Measurements from ENCODE around the gene TWIST2.
A peak's percentile ranks its signal among the peaks of the same experiment; 100 is the strongest.

Gene TWIST2

DNA sequence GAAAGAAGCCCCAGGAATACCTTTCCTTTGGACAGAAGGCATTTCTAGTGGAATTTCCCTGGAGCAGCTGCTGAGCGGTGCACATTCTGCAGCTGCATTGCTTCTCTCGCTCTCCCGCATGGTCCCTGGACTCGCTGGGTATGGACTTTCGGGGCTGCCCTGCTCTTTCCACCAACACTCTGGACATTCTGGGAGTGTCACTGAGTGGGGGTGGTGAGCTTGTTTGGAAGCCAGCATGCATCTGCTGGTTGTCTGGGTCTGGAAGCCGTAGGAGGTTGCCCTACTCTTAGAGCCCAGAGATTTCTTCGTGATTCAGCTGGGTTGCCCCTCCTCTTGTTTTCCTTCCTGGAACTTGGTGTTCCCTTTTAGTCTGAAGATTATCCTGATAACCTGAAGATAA lies 52.6 kb downstream of the TWIST2 start:
- intact Hi-C loops (cut with DNase I) = no loop called here
- peak in 1 of 10 donors; percentile 59 for DNase-seq

DNA sequence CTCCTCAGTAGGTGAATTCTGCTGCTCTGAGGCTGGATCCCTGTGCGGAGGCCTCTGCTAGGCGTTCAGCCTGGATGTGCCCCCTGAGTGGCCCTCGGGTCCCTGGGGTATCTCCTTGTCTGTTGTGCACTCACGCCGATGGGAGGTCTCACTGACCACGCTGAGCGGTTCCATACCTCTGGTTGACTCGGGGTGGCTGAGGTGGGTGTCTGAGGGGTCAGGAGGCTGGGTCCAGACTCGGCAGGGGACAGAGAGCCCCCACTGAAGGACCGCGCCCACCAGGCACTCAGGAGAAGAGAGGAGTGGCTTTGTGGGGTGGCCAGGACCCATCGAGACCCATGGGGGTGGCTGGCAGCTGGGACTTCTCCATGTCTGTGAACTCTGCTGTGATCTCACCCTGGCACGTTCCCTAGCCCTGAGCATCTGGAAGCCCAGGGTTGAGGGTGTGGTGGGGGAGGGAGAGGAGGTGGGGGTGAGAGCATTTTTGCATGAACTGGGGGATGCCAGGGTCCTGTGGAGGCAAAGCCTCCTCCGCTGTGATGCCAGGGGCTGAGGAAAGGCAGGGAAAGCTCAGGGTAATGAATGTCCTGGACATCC lies 53.7 kb downstream of the TWIST2 start:
- DNase-seq = peak in 2 of 10 donors; percentile 74 to 76

DNA sequence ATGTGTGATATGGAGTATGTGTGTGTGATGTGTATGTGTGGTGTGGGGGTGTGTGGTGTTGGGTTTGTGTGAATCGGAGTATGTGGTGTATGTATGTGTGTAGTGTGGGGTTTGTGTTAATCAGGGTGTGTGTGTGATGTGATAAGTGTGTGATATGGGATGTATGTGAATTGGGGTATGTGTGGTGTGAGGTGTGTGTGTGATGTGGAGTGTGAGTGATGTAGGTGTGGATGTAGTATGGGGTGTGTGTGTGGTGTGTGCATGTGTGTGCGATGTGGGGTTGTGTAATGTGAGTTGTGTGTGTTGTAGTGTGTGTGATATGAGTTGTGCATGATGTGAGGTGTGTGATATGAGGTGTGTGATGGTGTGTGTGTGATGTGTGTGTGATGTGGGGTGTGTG lies 54.4 kb downstream of the TWIST2 start:
- peak in 1 of 10 donors; percentile 5 for DNase-seq
- intact Hi-C loops (cut with DNase I) = no loop called here

More for the DNA sequence above, 53.7 kb downstream of the TWIST2 start:
- intact Hi-C loops (cut with DNase I) = no loop called here

DNA sequence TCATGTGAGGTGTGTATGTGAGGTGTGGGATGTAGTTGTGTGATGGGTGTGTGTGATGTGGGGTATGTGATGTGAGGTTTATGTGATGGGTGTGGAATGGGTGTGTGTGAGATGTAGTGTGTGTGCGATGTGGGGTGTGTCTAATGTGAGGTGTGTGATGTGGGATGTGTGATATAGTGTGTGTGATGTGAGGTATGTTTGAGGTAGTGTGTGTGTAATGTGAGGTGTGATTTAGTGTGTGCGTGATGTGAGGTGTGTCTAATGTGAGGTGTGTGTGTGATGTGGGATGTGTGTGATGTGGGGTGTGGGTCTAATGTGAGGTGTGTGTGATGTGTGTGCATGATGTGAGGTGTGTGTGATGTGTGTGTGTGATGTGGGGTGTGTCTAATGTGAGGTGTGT lies 55.3 kb downstream of the TWIST2 start:
- intact Hi-C loops (cut with DNase I) = no loop called here
- no peak for DNase-seq

DNA sequence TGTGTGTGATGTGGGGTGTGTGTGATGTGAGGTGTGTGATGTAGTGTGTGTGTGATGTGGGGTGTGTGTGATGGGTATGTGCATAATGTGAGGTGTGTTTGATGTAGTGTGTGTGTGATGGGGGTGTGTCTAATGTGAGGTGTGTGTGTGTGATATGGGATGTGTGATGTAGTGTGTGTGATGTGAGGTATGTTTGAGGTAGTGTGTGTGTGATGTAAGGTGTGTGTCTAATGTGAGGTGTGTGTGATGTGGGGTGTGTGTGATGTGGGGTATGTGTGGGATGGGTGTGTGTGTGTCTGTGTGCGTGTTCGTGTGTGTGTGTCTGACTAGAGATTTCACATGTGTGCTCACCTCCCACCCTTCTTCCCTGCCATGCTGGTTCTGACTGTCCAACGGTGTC lies 56.3 kb downstream of the TWIST2 start:
- intact Hi-C loops (cut with DNase I) = no loop called here
- DNase-seq = peak in 1 of 10 donors; percentile 2

DNA sequence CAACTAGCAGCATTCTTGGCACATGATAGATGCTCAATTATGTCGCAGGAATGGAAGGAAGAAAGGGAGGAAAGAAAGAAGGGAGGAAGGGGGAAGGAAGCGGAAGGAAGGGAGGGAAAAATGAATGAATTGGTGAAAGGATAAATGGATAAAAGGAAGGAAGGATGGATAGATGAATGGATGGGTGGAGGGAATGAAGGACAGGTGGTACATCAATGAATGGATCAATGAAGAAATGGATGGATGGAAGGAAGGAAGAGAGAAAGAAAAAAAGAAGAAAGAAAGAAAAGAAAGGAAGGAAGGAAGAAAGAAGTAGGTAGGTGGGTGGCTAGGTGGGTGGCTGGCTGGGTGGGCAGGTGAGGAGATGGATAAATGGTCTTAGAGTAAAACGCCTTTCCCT lies 56.8 kb downstream of the TWIST2 start:
- no peak for DNase-seq
- intact Hi-C loops (cut with DNase I) = no loop called here

DNA sequence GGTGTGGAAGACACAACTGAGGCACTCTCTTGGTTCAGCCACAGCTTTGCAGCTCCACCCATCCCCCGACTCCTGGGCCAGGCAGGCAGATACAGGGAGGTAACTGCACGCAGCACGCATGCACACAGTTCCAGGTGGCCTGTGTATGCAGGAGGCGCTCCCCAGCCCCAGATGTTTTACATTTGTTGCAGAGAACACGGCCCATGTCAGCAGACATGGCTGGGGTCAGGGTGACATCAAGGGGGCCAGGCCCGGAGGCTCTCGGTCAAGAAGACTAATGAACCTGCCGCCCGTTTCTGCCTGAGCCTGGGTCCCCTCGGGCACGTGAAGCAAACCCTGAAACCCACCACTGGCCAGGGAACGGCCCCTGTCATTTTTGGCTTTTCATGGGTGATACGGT lies 57.3 kb downstream of the TWIST2 start:
- intact Hi-C loops (cut with DNase I) = no loop called here
- peak in 2 of 10 donors; percentile 22 to 69 for DNase-seq

DNA sequence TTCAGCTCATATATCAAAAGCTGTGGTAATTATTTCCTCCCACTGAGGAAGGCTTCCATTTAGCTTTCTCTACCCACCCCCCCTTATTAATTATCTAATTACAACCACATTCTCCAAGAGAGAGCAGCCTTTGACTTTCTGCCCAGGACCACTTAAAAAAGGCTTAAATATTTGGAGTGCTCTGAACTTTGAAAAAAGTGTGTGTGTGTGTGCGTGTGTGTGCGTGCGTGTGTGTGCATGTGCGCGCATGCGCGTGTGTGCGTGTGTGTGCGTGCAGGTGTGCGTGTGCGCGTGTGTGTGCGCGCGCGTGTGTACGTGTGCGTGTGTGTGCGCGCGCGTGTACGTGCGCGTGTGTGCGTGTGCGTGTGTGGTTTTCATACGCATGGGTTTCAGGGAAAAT lies 57.8 kb downstream of the TWIST2 start:
- DNase-seq = peak in 1 of 10 donors; percentile 24
- intact Hi-C loops (cut with DNase I) = no loop called here

DNA sequence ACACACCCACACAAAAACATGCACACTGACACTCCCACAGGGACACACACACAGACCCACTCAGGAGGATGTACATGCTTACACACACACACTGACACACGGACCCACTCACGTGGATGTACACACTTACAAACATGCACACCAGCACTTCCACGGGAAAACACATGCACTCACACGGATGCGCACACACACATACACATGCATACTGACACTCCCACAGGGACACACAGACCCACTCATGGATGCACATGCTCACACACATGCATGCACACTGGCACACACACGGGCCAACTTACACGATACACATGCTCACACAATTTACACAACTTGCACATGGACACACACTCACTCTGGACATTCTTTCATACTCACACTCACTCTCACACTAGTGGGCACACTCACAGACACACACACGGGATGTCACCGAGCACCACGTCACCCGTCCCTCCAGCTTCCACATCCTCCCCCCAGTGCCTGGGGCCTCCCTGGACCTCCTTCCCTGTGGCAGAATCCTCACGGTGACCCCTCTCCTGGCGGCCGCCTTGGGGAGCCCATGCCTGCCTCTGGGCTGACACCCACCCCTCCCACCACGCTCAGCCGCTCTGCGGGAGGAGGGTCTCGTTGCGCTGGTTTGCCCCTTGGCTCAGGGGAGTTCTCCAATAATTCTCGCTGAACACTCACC lies 58.5 kb downstream of the TWIST2 start:
- DNase-seq = peak in 2 of 10 donors; percentile 52 to 64
- intact Hi-C loops (cut with DNase I) = no loop called here

DNA sequence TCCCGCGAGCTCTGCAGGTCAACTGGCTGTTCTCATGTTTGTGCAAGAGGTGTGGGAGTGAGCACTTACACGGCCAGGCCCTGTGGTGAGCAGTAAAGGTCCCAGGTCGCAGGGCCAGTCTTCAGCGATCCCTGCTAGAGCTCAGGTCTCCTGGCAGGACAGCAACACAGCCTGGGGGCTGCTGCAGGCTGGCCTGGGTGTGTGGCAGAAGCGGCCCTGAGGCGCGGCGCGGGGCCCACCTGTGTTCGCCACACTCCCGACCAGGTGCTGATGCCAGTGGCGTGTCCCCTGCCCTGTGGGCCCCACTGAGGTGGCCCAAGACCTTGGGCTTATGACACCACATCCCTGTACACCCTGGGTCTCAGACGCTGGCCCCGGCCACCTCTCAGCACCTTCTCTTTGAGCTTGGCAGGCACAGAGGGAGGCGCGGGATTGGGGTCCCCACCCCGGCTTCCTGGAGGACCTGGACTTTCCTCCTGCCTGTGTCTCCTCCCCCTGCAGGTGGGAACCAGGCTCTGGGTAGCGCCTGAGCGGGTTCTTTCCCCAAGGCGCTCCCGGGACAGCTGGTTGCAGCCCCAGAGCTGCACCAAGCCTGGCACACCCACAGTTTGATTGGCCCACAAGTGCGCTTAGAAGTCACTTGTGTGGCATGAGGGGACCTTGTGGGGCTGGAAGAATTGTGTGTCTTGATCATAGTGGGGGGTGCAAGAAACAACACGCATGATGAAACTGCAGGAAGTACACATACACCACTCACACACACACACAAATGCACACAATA lies 59.2 kb downstream of the TWIST2 start:
- peak in 2 of 10 donors; percentile 71 to 72 for DNase-seq
- intact Hi-C loops (cut with DNase I) = no loop called here

DNA sequence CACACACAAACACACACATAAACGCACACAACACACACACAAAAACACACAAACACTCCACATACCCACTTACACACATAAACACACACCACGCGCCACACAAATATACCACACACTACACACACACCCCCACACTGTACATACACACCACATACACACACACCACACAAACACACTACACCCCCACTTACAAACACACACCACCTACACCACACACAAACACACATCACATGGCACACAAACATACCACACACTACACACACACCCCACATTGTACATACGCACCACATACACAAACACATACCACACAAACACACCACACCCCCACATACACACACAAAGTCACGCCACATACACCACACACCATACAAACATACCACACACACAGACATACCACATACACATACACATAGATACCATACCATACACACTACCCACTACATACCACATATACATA lies 59.9 kb downstream of the TWIST2 start:
- intact Hi-C loops (cut with DNase I) = no loop called here
- DNase-seq = no peak

DNA sequence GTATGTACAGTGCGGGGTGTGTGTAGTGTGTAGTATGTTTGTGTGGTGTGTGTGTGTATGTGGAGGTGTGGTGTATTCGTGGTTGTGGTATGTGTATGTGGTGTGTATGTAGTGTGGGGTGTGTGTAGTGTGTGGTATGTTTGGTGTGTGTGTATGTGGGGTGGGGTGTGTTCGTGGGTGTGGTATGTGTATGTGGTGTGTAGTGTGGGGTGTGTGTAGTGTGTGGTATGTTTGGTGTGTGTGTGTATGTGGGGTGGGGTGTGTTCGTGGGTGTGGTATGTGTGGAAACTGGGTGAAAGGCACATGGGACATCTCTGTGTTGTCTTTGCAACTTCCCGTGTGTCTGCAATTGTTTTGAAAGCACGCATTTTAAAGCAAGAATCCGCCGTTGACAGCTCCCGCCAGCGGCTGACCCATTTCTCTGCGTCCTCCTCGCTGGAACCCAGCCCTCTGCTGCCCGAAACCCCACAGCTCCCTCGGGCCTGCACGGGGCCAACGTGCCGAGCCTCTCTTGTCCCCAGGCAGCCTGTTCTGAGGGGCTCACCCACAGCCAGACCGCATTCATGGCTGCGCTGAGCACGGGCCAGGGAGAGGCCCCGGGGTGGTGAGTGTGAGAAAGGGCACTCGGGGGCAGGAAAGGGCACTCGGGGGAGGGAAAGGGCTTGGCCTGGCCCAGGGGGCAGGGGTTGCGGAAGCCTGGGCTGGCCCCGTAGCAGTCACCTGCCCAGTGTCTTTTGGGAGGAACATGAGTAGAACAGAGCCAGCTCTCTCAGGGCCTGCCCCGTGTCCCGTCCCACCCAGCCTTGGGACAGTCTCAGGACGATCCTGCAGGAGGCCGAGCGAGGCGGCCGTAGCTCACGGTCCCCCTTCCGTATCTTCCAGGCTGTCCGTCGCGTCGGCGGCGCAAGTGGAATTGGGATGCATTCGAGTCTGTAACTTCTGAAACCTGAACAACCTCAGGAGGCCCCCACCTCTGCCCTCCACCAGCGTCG lies 61.4 kb downstream of the TWIST2 start:
- intact Hi-C loops (cut with DNase I) = no loop called here
- peak in 3 of 10 donors; percentile 7 to 74 (median 70) for DNase-seq

DNA sequence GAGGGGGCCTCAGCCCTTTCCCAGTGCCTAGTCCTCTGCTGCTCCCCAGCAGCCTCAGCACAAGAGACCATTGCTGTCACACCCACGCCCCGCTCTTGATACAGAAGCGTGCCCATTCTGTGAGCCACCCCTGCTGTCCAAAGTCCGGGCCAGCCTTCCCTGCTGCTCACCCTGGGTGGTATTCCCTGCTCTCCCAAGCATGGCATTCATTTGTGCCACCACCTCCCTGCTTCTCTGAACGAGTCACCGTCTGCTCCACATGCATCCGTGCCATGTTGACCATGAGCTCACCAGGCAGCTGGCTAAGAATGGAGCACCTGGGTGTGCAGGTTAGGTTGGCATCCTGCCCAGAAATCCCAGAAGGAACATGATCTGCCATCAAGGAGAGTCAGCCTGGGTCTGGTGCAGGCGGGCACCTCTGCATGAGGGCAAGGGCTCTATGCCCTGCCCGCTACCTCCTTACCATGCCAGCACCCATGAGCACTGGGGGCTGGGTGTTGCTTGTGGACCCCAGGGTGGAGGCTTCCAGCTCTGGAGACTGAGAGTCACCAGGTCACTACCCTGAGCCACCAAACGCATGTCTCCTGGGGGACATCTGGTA lies 63.0 kb downstream of the TWIST2 start:
- intact Hi-C loops (cut with DNase I) = no loop called here
- DNase-seq = peak in 2 of 10 donors; percentile 8 to 62

DNA sequence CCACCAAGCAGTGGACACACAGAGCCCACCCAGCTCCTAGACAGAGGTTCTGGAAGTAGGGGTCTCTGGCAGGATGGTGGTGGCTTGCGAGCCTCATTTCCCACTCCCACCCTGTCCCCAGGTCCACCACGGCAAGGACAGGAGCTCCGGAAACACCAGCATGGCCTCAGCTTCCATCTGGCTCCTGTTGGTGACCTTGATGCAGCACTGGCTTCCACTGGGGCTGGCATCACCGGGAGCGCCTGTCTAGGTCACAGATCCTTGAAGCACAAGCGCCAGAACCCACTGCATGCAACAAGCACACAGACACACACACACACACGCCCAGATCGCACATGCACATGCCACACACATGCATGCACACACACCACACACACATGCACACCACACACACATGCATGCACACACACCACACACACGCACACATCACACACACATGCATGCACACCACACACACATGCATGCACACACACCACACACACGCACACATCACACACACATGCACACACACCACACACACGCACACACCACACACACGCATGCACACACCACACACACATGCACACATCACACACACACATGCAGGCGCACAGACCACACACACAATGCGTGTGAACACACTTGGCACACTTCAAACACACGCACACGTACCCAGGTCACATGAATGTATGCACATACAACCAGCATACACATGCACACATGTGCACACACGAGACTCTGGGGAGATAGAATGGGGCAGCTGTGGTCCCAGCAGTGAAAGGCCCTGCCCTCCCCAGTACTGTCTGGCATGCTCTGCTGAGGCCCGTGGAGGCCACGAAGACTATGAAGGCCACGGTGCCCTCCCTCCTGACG lies 63.7 kb downstream of the TWIST2 start:
- intact Hi-C loops (cut with DNase I) = no loop called here
- peak in 2 of 10 donors; percentile 46 to 66 for DNase-seq

DNA sequence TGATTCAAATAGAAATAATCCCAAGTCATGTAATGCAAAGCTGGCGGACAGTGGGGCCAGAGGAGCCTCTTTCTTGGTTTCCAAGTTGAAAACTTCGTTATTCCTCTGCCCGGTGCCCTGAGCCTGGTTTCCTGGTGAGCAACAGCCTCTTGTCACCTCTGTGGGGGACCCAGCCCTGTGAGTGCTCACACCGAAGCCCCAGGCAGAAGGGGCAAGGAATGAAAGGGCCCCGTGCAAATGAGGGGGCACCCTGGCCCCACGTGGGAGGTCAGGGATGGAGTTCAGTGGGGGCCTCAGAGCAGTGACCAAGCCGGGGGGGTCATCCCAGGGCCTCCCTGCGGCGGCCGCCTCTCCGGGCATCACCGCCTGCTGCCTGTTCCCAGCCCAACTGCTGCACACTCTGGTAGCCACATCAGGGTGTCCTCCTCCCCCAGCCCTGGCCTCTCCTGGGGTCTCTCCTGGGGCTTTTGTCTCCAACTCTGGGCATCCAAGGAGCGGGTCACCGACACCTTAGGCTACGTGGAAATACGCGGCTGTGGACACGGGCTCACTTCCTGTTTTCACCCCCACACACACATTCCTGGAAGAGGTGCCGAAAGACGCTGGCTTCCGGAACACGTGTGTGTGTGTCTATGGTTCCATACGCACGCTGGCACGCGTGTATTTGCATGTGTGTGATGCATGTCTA lies 64.5 kb downstream of the TWIST2 start:
- DNase-seq = peak in 3 of 10 donors; percentile 6 to 74 (median 62)
- intact Hi-C loops (cut with DNase I) = no loop called here

DNA sequence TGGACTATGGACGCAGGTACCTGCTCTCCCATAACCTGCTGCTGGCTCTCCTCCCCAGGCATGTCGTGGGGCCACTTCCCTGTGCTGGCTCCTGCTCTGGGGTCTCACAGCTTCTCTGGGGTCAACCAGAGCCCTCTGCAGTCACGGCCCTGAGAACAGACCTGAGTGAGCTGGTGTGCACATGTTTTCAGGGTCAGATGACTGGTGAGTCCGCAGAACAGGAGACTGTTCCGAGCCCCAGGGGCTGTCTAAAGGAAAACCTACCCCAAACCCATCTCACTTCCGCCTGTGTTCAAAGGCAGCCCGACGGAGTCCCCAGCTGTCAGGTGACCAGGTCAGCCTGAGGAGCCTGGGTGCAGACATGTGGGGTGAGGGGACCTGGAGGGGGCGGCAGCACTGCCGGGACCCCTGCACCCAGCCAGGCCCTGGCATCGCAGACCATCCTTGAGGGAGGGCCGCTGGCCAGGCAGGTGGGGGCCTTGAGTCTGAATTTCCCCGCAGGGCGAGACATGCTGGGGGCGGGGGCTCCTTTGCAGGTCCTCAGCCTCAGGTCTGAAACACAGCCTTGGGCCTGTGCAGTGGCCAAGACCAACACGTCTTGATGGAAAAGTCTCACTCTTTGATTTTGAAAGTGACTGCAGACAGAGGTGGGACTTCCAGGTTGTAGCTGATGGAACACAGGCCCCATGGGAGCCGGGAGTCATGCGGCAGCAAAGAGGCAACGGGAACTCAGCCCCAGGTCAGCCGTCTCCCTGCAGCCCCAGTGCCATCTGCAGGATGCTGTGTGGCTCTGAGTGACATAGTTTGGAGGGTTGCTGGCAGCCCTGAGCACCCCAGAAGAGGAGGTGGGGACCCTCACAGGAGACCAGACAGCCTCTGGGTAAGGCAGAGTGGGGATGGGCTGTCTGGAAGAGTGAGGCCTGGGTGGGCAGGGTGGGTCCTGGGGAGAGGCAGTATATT lies 65.3 kb downstream of the TWIST2 start:
- intact Hi-C loops (cut with DNase I) = no loop called here
- peak in 3 of 10 donors; percentile 5 to 72 (median 50) for DNase-seq
